Fibroblast of skin of left biceps (primary cell): ENCODE data around the gene FNIP2.

ENCODE experiments used
- DNase-seq, 2 experiments: peaks; one replicate each; pipeline ENCODE4 v3.0.0-alpha.2; 2013; ENCODE audit warnings: low read depth in 2 of 2

Gene FNIP2

DNA sequence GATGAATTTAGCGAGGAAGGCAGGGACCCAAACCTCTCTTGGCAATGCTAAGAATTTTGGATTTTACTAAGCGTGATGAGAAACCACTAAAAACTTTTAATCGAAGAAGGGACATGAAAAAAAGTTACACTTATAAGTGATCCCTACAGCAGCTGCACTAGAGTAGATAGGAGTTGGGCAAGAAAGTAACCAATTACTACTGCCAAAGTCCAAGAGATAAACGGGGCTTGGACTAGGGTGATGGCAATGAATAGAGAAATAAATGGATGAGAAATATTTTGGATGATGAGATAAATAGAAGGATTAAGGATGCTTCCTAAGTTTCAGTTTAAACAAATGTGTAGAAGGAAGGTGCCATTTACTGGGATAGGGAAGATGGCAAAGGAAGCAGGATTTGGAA, 6.3 kb upstream of the FNIP2 start:
- DNase-seq: no peak

DNA sequence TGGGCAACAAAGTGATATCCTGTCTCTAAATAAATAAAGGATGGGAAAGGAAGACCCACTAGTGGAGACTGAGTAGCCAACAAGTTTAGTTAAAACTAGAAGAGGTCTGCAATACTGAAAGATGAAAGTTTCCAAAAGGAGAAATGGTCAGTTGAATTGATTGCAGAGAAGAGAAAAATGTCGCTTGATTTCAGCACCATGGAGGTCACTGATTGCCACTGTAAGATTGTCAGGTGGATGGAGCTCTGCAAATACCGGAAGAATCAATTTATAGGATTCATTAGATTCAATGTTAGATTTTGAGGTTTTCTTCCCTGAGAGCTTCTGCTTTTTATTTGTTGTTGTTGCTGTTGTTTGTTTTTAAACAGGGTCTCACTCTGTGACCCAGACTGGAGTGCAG, 5.4 kb upstream of the FNIP2 start:
- DNase-seq: no peak

DNA sequence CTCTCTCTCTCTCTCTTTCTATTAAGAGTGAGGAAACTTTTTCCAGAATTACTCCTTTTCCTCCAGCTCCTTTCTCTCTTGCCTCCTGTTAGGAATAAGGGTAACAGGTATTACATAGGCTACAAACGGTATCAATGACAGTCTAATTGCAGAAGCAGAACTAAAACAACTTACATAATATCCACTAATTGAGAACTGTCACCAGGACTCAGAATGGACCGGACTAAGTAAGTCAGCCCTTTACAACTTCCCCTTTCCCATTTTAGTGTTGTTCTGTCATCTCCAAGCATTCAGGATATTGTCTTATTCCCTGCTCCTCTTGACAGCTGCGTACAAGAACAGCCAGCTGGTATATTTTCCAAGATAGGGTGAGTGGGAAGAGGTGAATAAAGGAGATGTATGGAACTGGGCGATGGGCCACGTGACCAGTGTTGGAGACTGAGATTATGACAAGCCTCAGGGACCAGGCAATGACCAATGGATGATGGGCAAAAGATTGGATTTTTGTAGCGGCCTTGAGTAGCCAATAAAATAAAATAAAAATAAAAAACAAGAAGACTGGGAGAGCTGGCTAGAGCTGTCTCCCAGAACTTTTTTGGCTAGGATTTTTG, 2.3 kb upstream of the FNIP2 start:
- no peak for DNase-seq

DNA sequence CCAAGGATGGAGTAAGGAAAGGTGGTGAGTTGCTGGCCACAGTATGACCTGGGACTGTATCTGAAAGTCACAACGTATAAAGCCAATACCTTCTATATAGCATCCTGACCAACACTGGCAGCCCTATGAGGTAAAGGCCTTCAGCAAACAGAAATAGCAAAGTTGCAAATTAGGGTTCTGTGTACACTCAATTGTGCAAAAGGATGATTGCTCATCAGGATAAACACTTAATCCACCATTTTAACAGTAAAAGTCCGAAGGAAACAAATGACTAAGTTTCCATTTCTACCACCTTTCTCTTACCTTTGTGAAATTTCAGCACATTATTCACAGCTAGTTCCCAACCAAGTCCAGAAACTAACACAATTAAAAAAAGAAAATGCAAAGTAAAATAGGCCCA, 1.4 kb upstream of the FNIP2 start:
- no peak for DNase-seq

DNA sequence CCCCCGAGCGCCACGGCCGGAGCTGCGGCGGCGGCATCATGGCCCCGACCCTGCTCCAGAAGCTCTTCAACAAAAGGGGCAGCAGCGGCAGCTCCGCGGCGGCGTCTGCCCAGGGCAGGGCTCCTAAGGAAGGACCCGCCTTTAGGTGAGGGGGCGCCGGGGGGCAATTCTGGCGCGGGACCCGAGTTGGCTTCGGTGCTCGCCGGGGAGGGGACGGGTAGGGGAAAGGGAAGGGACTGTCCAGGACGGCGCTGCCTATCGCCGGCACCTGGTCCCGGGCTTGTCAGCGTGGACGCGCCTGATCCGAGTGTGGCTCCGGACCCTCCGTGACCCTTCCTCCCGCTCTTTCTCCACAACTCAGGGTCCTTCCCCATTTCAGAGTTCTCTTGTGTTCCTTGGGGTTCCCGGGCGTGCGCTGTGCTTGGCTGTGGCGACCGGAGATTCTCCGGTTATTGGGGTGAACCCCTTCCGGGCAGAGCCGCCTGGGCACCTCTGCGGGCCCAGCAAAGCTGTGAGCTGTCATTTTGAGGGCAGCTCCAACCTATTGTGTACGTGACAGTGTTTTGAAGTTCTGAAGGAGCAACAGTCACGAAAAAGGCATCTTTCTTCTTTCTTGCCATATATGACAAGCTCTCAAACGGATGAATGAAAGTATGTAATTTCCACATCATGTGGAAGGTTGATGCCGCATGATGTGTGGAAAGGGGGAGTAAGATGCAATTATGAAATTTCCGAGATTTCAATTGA, 522 bp downstream of the FNIP2 start:
- no peak for DNase-seq

DNA sequence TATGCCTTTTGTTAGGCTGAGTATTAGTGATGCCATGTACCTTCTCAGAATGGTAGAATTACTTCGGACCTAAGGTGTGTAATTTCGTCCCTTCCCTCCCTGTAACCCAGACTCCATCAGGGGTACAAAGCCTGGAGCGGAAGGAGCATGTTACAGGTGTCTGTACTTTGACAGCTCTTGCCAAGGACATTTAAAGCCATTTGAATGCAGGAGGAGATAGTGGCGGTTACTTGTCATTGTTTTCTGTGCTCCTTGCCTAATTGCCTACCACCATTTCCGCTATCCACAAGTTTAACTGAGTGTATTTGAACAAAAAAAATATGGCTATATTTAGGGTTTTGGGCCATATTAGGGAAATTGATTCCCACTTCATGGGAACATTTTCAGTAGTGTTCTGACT, 1.8 kb downstream of the FNIP2 start:
- no peak for DNase-seq

DNA sequence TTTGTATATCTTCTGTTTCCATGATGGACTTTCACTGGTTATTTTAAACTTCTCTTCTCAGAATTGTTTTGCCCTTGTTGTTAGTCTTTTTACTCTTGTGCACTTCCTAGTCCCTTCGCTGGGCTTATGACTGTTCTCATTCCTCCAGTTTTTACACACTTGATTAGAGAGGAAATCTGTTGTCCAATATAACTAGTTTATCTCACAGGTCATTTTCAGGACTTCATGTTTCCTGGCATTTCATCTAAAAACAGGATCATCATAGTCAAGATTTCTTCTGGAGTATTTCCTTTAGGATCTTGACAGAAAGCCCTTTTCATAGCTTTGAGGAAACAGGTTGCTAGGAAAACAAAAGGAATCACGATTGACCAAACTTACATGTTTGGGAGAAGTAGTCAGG, 3.0 kb downstream of the FNIP2 start:
- DNase-seq: no peak

DNA sequence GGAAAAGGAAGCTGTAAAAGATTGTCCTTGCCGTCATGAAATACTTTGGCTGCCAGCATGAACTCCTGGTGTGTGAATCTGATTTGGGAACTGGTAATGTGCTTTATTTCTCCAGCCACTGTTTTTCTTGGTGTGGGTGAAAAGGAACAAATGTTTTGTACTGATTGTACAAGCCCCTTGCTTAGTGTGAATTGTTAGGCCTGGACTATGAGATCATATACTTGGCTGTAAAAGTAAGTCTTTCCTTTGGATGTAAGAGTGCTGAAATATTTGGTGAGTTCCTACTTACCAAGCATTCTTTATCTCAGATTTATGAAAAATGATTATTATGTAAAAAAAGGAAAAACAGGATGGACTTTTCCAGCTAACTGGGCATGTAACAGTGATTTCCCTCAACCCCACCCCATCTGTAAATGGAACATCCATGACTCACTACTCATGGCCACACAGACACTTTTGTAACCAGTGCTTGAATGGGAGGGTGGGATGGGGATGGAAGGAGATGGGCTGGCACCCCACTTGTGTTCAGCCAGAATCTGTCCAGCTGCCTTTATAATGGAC, 6.3 kb downstream of the FNIP2 start:
- DNase-seq: no peak

DNA sequence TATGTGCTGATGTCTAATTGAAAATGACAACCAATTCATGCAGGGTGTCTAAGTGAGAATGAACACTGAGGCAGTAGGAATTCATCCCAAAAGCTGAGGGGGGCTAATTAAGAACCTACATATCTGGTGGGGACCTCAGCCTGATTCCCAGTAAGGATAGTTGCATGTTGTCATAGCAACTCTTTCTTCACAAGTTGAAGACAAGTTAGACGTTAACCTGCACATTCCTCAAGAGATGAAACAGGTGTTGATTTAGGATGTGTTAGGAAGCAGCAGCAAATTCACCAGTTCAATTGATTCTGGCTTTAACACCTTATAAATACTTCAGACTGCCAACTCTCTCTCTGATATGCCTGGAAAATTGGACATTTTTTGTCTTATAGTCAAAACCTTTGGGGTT, 7.3 kb downstream of the FNIP2 start:
- no peak for DNase-seq

DNA sequence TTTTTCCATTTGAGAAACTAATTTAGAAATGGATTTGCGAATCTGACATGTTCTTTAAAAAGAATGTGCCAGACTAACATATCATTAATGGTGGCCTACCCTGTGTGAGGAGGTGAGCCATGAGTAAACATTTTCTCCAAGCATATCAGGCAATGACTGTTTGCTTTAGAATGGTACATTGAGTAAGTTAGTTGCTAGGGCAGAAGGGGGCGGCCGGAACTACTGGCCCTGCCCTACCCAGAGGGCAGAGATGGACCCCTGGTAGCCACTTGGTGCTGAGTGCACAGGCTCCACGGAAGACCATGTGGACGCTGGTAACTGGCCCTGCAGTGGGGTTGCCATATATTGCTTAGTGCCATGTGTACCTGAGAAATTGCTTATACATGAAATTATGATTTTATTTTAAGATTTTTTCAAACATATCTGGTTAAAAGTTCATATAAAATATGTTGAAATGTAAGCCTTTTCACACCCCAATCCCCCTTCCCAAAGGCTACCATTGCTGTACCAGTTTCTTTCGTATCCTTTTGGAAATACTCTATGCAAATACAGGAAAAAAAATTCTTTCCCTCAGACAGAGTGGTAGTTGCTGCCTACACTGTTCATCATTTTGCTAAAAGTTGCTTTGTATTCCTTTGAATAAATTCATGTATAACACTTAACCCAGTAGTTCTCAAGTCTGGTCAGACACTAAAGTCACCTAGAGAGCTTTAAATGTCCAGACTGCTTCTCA, 8.8 kb downstream of the FNIP2 start:
- no peak for DNase-seq

DNA sequence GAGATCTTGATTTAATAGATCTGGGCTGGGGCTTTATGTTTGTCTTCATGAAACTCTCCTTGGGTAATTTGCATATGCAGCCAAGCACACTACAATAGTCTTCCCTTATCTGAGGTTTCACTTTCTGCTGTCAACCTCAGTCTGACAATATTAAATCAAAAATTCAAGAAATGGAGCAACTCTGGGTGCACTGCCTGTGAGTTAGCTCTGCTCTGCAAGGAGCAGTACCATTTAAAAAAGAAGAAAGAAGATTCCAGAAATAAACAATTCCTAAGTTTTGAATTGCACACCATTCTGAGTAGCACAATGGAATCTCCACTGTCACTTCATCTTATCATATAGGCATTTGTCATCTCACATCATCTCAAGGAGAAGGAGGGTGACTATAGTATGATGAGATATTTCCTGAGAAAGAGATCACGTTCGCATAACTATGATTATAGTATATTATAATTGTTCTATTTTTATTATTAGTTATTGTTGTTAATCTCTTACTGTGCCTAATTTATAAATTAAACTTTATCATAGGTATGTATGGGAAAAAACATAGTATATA, 9.4 kb downstream of the FNIP2 start:
- DNase-seq: no peak

DNA sequence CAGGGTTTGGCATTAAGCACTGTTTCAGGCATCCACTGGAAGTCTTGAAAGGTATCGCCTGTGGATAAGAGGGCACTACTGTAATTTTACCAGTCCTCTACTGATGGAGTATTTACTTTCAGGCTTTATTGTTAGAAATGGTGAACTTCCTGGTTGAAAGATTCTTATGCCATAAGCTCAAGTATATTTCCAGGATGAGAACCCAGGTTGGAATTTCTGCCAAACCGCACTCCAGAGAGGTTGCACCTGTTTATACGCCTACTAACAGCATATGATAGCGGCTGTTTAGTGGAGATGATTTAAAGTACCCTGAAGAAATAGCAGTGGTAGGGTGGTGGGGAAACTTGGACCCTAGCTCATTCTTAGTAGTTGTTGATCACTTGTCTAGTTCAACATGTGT, 9.9 kb downstream of the FNIP2 start:
- no peak for DNase-seq

DNA sequence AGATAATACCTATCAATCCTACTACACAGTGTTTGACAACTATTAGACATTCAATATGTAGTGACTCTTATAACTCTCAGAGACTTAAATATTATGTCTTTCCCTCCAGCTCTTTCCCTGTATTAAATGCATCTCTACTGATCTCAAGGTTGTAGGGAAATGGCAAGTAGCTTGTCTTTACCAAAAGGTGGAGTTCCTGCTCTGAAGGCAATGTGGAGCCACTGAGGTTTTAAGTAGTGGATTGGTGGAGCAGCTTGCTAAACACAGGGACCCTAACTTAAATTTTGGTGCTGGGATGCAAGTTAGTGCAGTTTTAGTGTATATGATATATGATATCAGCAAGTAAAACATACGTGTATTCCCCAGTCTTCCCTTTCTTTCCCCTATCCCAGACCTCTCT, 13.1 kb downstream of the FNIP2 start:
- no peak for DNase-seq

DNA sequence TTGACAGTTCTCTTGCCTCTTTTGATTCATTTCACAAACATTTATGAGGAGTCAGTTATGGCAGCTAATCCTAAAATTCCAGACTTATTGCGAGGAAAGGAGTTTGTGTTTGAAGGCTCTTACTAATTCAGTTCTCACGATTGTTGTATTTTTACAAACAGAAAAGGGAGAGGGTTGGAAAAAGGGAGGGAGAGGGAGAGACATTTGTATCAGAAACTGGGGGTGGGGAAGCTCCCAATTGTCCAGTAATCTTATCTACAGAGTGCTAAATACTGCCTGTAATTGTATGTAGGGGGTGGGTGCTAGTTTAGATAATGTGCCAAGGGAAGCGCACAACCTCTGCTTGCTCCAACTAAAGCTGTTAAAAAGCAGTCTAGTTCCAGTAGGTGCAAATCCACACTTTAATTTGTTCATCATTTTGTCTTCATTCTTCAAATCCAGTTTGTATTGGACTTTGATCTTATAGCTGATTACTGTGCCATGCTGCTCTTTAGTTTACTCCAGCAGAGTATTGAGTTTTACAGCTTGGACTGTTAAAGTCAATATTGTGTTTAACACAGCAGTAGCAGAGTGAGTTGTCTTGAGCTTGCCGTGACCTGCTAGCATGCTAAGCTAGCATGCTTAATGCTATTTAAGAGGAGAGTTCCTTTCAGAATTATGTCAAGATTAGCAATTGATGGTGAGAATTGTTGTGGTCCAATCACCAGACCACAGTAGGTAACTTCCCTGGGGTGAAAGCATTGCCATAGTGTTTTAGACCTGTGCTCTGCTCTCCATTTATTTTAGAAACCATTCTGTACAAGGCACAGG, 13.9 kb downstream of the FNIP2 start:
- no peak for DNase-seq

DNA sequence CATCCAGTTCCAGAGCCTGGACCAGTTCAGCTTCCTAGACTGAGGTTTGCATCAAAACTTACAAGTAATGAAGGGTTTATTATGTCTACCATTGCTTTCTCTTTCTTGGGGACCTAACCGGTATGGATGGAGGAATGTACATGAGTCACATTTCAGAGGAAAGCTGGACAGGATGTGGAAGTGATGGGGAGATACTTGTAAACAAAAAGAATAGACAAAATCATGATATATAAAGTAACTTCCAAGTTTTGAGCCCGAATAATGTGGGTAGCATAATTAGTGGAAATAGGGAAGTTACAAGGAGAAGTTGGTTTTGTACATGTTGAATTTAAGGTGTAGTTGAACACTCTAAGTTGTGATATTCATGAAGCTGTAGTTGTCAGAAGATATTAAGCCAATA, 15.0 kb downstream of the FNIP2 start:
- no peak for DNase-seq

DNA sequence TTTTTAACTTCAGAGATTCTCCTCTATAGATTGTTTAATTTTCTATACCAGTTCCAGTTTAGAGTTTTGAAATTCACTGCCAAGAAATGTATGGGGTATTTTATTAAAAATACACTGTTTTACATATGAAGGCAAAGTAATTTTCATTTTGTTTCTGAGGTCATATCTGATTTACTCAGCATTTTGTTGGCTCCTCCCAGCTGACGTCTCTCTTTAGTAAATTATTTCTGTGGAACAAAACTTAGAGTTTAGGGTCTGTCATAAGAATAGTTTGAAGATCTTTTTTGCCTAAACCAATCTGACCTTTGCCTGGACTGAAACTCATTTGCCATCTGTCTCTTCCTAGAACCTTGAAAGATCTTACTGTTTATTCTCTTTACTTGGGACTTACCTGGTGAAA, 16.9 kb downstream of the FNIP2 start:
- DNase-seq: no peak

DNA sequence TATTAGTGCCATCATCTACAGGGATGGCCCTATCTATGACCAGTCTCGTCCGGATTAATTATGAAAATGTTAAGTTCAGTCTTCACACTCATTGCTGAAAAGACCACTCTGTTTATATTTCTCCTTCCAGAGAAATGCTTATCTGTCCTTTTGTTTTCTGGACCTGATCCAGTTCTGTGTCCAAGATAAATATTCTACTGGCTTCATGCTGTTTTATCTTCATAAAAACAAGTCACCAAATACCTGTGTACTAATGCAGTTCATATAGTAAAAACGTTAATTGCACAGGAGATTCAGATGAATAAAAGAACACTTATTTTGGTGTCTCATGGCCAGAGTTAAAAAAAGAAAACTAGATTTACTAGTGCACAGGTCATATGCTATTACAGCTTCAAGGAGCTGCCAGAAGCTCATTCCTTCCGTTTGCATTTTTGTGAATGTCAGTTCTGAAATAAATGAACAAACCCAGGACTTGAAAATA, 17.3 kb downstream of the FNIP2 start:
- DNase-seq: no peak

DNA sequence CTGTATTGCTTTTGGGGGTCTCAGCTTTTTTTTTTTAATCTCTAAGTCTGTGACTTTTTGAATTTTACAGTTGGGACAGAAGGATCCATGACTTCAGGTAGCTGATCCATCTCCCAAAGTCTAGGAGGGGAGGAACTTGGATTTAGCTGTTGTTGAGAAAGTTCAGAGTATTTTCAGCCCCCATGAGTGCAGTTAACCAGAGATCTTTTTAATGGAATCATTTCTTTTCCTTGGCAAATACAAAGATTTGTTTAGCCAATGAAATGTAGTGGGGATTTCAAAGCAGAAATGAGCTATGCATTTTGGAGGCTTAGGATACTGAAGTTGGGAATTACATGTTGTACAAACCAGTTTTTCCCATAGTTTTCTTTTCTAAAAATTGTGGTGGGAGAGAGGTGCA, 18.1 kb downstream of the FNIP2 start:
- no peak for DNase-seq

DNA sequence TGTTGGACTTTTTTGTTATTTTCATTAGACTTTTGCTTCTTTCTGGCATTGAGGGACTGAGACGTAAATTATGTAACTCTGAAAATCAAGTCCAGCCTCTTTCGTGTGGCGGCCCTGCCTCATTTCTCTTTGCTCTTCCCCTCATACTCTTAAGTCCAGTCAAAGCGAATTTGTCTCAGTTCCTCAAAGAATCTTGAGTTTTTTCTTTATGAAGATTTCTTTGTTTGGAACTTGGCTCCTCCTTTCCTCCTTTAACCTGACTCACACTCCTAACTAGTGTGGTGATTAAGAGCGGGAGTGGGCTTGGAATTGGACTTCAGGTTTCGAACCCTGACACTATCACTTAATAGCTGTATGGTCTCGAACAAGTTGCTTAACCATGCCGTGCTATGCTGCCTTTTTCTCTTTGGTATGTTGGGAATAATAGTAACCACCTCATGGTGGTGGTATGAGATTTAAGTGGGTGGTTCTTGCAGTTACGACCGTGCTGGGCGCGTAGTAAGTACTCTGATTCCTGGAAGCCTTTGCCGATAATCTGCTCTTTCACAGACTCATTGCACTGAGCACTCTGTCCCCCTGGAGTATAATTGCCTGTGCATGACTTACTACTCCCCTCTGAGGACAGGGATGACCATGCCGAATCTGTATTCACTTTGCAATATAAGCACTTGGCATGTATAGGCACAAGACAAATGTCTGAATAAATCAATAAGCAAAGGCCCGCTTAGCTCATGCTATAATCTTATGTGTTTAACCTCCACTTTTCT, 19.1 kb downstream of the FNIP2 start:
- no peak for DNase-seq

DNA sequence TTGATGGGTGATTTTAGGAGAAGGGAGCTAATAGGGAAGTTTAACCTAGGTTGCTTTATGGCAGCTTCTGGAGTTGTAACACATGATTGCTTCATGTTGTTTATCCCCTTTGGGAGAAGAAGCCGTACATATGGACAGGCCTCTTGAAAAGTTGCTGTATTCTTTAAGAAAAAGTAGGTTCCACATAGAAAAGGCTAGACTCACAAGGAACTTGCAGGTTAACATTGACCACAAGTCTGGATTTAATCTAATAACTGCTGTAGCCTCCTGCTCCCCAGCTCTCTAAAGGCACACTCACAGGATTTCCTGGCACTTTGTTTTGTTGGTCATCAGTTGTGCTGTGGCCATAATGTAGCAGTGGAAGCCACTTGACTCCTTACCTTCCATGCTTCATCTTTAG, 19.7 kb downstream of the FNIP2 start:
- no peak for DNase-seq

DNA sequence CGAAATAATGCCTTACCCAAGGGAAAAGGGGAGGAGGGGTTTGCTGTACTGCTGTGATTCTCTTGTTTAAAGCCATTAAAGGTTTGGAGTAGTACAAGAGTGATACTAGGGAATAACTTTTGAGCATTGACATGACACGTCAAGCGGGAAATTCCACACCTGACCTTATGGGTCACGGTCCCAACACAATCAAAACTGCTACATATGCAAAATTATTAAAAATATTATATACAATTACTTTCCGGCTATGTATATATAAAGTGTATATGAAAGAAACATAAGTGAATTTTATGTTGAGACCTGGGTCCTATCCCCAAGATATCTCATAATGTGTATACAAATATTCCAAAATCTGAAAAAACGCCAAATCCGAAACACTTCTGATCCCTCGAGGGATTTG, 21.0 kb downstream of the FNIP2 start:
- DNase-seq: no peak
